ENCODE results near the gene ADORA2B. TPM values are rescaled to one million over a fixed set of nuclear protein-coding genes. Genes with fewer than 3 reads are reported as not detected.

Gene ADORA2B
- polyA plus RNA-seq, 1 of the 3 experiments (the other 2 are of a cell fraction) = 12.6 TPM

GRCh38 chr17:15952048-15952532, 7.2 kb downstream of the ADORA2B start:
- no peak for DNase-seq
- no peaks in the 10 kb centered on the region for H3K27me3 ChIP-seq (ENCODE audit: insufficient read depth)
- CTCF ChIA-PET = no interaction called here
- peaks cover 17% of the 10 kb centered on the region for H3F3A ChIP-seq (replicated peaks; ENCODE audit: insufficient read depth)
- no peak overlapping the region for H3K4me2 ChIP-seq
- H3K9me3 ChIP-seq = no peaks in the 10 kb centered on the region
- H3K9ac ChIP-seq = no peak overlapping the region
- POLR2A ChIA-PET = no interaction called here
- no peaks in the 10 kb centered on the region for H4K20me1 ChIP-seq (ENCODE audit: insufficient read depth)
- no peak overlapping the region for H2AFZ ChIP-seq (ENCODE audit: low read depth)
- no peak overlapping the region for H3K4me3 ChIP-seq (ENCODE audit: low read depth in 2 of 2, low read length in 1 of 2)
- 97% methylated on average over 7 of the region's 7 CpGs for WGBS (ENCODE audit: low lambda C conversion rate)
- TF ChIP-seq NFIC (IDR thresholded peaks at IDR 0.05; ENCODE audit: borderline replicate concordance) = no peak
- no peak for TF ChIP-seq MAX (IDR thresholded peaks at IDR 0.05; ENCODE audit: low read depth)
- TF ChIP-seq TAF1 (IDR thresholded peaks at IDR 0.05; ENCODE audit: borderline replicate concordance, low read depth, low read length) = no peak
- no peak for TF ChIP-seq RFX5 (IDR thresholded peaks at IDR 0.05; ENCODE audit: low read length)
- no peak for TF ChIP-seq FOSL2 (IDR thresholded peaks at IDR 0.05; ENCODE audit: borderline replicate concordance, low read depth)
- TF ChIP-seq ZBTB33 (IDR thresholded peaks at IDR 0.05; ENCODE audit: borderline replicate concordance, low read depth) = no peak
- H3K27ac ChIP-seq (ENCODE audit: low read depth in 2 of 2, low read length in 1 of 2) = no peak overlapping the region
- H3K36me3 ChIP-seq (replicated peaks in 1 of 2; ENCODE audit: control insufficient read depth in 1 of 2, insufficient read depth in 2 of 2, low read length in 1 of 2) = no peaks in the 10 kb centered on the region
- peaks cover 0 to 9% of the 10 kb centered on the region in 2 experiments; a peak in 1 of 4 replicates for H3K4me1 ChIP-seq (ENCODE audit: control insufficient read depth in 1 of 2, insufficient read depth in 2 of 2, low read depth in 1 of 2, low read length in 1 of 2)
- H3K9me2 ChIP-seq = no peaks in the 10 kb centered on the region
- no peaks in the 10 kb centered on the region for H3K79me2 ChIP-seq (ENCODE audit: insufficient read depth)

- Histone ChIP-seq H3K9ac (no peak overlapping the region), H3K4me2 (no peak overlapping the region), H3K9me2 (no peaks in the 10 kb centered on the region), H3K79me2 (ENCODE audit: insufficient read depth) (no peaks in the 10 kb centered on the region), H2AFZ (ENCODE audit: low read depth) (no peak overlapping the region), H3K27ac (ENCODE audit: low read depth in 2 of 2, low read length in 1 of 2) (peak overlapping the region in 1 of 2 experiments; percentile 59; a peak in 2 of 4 replicates), H3K4me3 (ENCODE audit: low read depth in 2 of 2, low read length in 1 of 2) (no peak overlapping the region), H3K4me1 (ENCODE audit: control insufficient read depth in 1 of 2, insufficient read depth in 2 of 2, low read depth in 1 of 2, low read length in 1 of 2) (peaks cover 0 to 9% of the 10 kb centered on the region in 2 experiments; a peak in 1 of 4 replicates), H3K9me3 (no peaks in the 10 kb centered on the region), H4K20me1 (ENCODE audit: insufficient read depth) (no peaks in the 10 kb centered on the region), H3F3A (replicated peaks; ENCODE audit: insufficient read depth) (peaks cover 17% of the 10 kb centered on the region), H3K27me3 (ENCODE audit: insufficient read depth) (no peaks in the 10 kb centered on the region), H3K36me3 (replicated peaks in 1 of 2; ENCODE audit: control insufficient read depth in 1 of 2, insufficient read depth in 2 of 2, low read length in 1 of 2) (no peaks in the 10 kb centered on the region)
- 89% methylated on average over 17 of the region's 22 CpGs for WGBS (ENCODE audit: low lambda C conversion rate)
- CTCF ChIA-PET = interaction anchor here (1.0 to 1.3 kb wide), 2 partner anchors 8 to 15 kb away, joined by 3 to 6 read pairs; partner anchors contain the start of gene ADORA2B
- POLR2A ChIA-PET = no interaction called here
- DNase-seq = no peak
- TF ChIP-seq EZH2phosphoT487 (IDR thresholded peaks at IDR 0.05; ENCODE audit: borderline replicate concordance, low read depth) = no peak
- no peak for TF ChIP-seq PBX3 (IDR thresholded peaks at IDR 0.05)
- TF ChIP-seq POLR2AphosphoS5 (IDR thresholded peaks at IDR 0.05; ENCODE audit: low read depth, low read length) = no peak
These were observed 8.2 kb downstream of the ADORA2B start for GRCh38 chr17:15952916-15953790.
